OCI-LY3 (cell line): Measurements from ENCODE around the gene HACD2.
"Not testable (repeated sequence)": the region's sequence is repeated elsewhere in the genome, so short reads cannot be mapped to it uniquely, and the experiment has no call there.

Source experiments
- H2AFZ ChIP-seq: fragments of 200-600, 300-600 bp; shearing (Covaris generic); 2 replicates; pipeline ENCODE4 v1.6.0; 2014; ENCODE audit warnings: antibody characterized with exemption, low read depth, low read length
- H3K27ac ChIP-seq: fragments of 200-600, 300-600 bp; sonication (generic); 2 replicates; pipeline ENCODE4 v1.5.1; 2014; ENCODE audit warnings: mild to moderate bottlenecking, low read length, moderate library complexity, mixed read lengths
- H3K27me3 ChIP-seq: fragments of 200-600, 300-600 bp; sonication (generic); 2 replicates; pipeline ENCODE4 v1.6.1; 2014; ENCODE audit warnings: low read depth, low read length, mixed read lengths
- H3K36me3 ChIP-seq: fragments of 200-600, 300-600 bp; sonication (generic); replicated peaks from 2 replicates; pipeline ENCODE3; 2014; ENCODE audit warnings: low read depth, low read length, mixed read lengths
- H3K4me1 ChIP-seq: fragments of 300-600, 200-600 bp; sonication (generic); 2 replicates; pipeline ENCODE4 v1.6.1; 2014; ENCODE audit warnings: low read length, mixed read lengths
- H3K4me2 ChIP-seq: fragments of 200-600, 300-600 bp; sonication (generic); 2 replicates; pipeline ENCODE4 v1.6.1; 2014; ENCODE audit warnings: low read length, mixed read lengths
- H3K4me3 ChIP-seq: fragments of 300-600, 200-600 bp; sonication (generic); 2 replicates; pipeline ENCODE4 v1.5.1; 2014; ENCODE audit warnings: antibody characterized with exemption, mild to moderate bottlenecking, low read length, moderate library complexity
- H3K79me2 ChIP-seq: fragments of 300-600, 200-600 bp; shearing (Covaris generic); 2 replicates; pipeline ENCODE4 v1.6.1; 2014; ENCODE audit warnings: mild to moderate bottlenecking, low read length, mixed read lengths
- H3K9ac ChIP-seq: fragments of 300-600, 200-600 bp; shearing (Covaris generic); 2 replicates; pipeline ENCODE4 v1.6.0; 2014; ENCODE audit warnings: mild to moderate bottlenecking, low read length, moderate library complexity
- H3K9me3 ChIP-seq: fragments of 200-600, 300-600 bp; shearing (Covaris generic); 2 replicates; pipeline ENCODE4 v1.6.1; 2014; ENCODE audit warnings: low read length, mixed read lengths; ENCODE audit not compliant: insufficient read depth
- H4K20me1 ChIP-seq: fragments of 200-600, 300-600 bp; sonication (generic); 2 replicates; pipeline ENCODE4 v1.6.1; 2016; ENCODE audit warnings: low read length, mixed read lengths; ENCODE audit not compliant: insufficient read depth
- CTCF ChIP-seq: fragments of 200-600, 300-600 bp; sonication (generic); IDR thresholded peaks from 2 replicates; pipeline ENCODE4 v1.5.1; 2014; ENCODE audit warnings: antibody characterized with exemption, low read length, low read depth
- EZH2phosphoT487 ChIP-seq: fragments of 200-600 bp; shearing (Covaris generic); IDR thresholded peaks from 2 replicates; pipeline ENCODE4 v1.6.1; 2018; ENCODE audit warnings: antibody characterized with exemption, mixed run types, low read depth

Gene HACD2

GRCh38 chr3:123491966-123492587 is 92.8 kb downstream of the HACD2 start:
- no peaks in the 10 kb centered on the region for H4K20me1 ChIP-seq
- TF ChIP-seq EZH2phosphoT487: no peak
- TF ChIP-seq CTCF: no peak
- no peaks in the 10 kb centered on the region for H3K79me2 ChIP-seq
- no peak overlapping the region for H3K27ac ChIP-seq
- H2AFZ ChIP-seq: no peak overlapping the region
- no peak overlapping the region for H3K4me3 ChIP-seq
- H3K4me2 ChIP-seq: no peak overlapping the region
- no peak overlapping the region for H3K9ac ChIP-seq
- H3K4me1 ChIP-seq: no peaks in the 10 kb centered on the region
- H3K36me3 ChIP-seq: peaks cover 5% of the 10 kb centered on the region
- no peaks in the 10 kb centered on the region for H3K27me3 ChIP-seq
- H3K9me3 ChIP-seq: no peaks in the 10 kb centered on the region

GRCh38 chr3:123489400-123490004 is 95.4 kb downstream of the HACD2 start:
- H3K79me2 ChIP-seq: no peaks in the 10 kb centered on the region
- peaks cover 5% of the 10 kb centered on the region for H3K36me3 ChIP-seq
- H3K27ac ChIP-seq: no peak overlapping the region
- H4K20me1 ChIP-seq: no peaks in the 10 kb centered on the region
- TF ChIP-seq EZH2phosphoT487: no peak
- TF ChIP-seq CTCF: peak; percentile 92
- no peaks in the 10 kb centered on the region for H3K4me1 ChIP-seq
- no peaks in the 10 kb centered on the region for H3K27me3 ChIP-seq
- H2AFZ ChIP-seq: no peak overlapping the region
- no peak overlapping the region for H3K4me3 ChIP-seq
- H3K9ac ChIP-seq: no peak overlapping the region
- no peak overlapping the region for H3K4me2 ChIP-seq
- H3K9me3 ChIP-seq: no peaks in the 10 kb centered on the region

- Histone ChIP-seq H3K27ac (no peak overlapping the region), H3K4me1 (no peaks in the 10 kb centered on the region), H3K4me2 (no peak overlapping the region), H3K36me3 (peaks cover 5% of the 10 kb centered on the region), H3K79me2 (no peaks in the 10 kb centered on the region), H3K9me3 (no peaks in the 10 kb centered on the region), H3K9ac (no peak overlapping the region), H3K27me3 (no peaks in the 10 kb centered on the region), H3K4me3 (no peak overlapping the region), H2AFZ (no peak overlapping the region), H4K20me1 (no peaks in the 10 kb centered on the region)
- TF ChIP-seq EZH2phosphoT487 (no peak), CTCF (no peak)
Measured at GRCh38 chr3:123488645-123489347, 96.1 kb downstream of the HACD2 start.

GRCh38 chr3:123487063-123487462 is 97.8 kb downstream of the HACD2 start:
- H3K27me3 ChIP-seq, H3K27ac ChIP-seq, H4K20me1 ChIP-seq, H3K4me2 ChIP-seq, H3K9me3 ChIP-seq, H2AFZ ChIP-seq, H3K4me1 ChIP-seq, H3K9ac ChIP-seq, H3K4me3 ChIP-seq, H3K36me3 ChIP-seq, H3K79me2 ChIP-seq: not testable (repeated sequence)
